Ascending aorta (tissue), 2 donors: Measurements from ENCODE around the gene ISG20. TPM values are rescaled to one million over a fixed set of nuclear protein-coding genes. Genes with fewer than 3 reads are reported as not detected.

Experiments
- DNase-seq, 2 donors: peaks; one replicate each; pipeline ENCODE4 v3.0.0-alpha.2; 2019; ENCODE audit warnings: low spot score in 2 of 2
- H3K27ac ChIP-seq, 2 donors: fragments of 200-600 bp; sonication (generic); one replicate each; pipeline ENCODE4 v1.5.1; 2016 to 2017; ENCODE audit warnings: mild to moderate bottlenecking in 1 of 2
- H3K27me3 ChIP-seq: fragments of 200-600 bp; sonication (generic); one replicate; pipeline ENCODE4 v1.5.1; 2017
- H3K36me3 ChIP-seq, 2 donors: fragments of 200-600 bp; sonication (generic); one replicate each; pipeline ENCODE4 v1.5.1; 2016
- H3K4me1 ChIP-seq, 2 donors: fragments of 200-600 bp; sonication (generic); one replicate each; pipeline ENCODE4 v1.5.1; 2016 to 2017; ENCODE audit warnings: mild to moderate bottlenecking in 1 of 2
- H3K4me3 ChIP-seq, 2 donors: fragments of 200-600 bp; sonication (generic); one replicate each; pipeline ENCODE4 v1.5.1; 2016 to 2017; ENCODE audit warnings: mild to moderate bottlenecking in 1 of 2
- H3K9me3 ChIP-seq, 2 donors: fragments of 200-600 bp; sonication (generic); one replicate each; pipeline ENCODE4 v1.5.1; 2016
- CTCF ChIP-seq, 3 experiments: fragments of 200-600 bp in 2 of 3; fragments of 450-650 bp in 1 of 3; sonication (generic) in 2 of 3; IDR thresholded peaks; one replicate each; pipeline ENCODE4 v1.5.1; 2016 to 2019; ENCODE audit warnings: antibody characterized with exemption in 3 of 3, mild to moderate bottlenecking in 1 of 3, moderate library complexity in 1 of 3
- intact Hi-C: fragments of 100-400 bp; cut with DNase I; formaldehyde crosslinking; loops from one replicate; pipeline ENCODE4 v1.15.1; 2023
- total RNA-seq: library from RNA; depleted of rRNA; stranded (reverse); fragments of >200 nt; gene quantifications from one replicate; pipeline ENCODE4 v1.1.0, GENCODE V29; 2016

Gene ISG20
- total RNA-seq, 1 donor from 2014 or later: 5.3 TPM

GRCh38 chr15:88663141-88663621 is 24.4 kb downstream of the ISG20 start:
- no peaks in the 10 kb centered on the region for H3K36me3 ChIP-seq
- peak overlapping the region in 1 of 2 donors; percentile 23 for H3K27ac ChIP-seq
- H3K9me3 ChIP-seq: no peaks in the 10 kb centered on the region
- TF ChIP-seq CTCF (IDR thresholded peaks at IDR 0.05): no peak
- peaks cover 4 to 28% of the 10 kb centered on the region in 2 donors for H3K4me1 ChIP-seq
- intact Hi-C loops: no loop called here
- H3K27me3 ChIP-seq: no peaks in the 10 kb centered on the region
- H3K4me3 ChIP-seq: no peak overlapping the region
- no peak for DNase-seq

- intact Hi-C loops: no loop called here
- Histone ChIP-seq H3K27me3 (no peaks in the 10 kb centered on the region), H3K4me1 (peaks cover 2 to 21% of the 10 kb centered on the region in 2 donors), H3K9me3 (no peaks in the 10 kb centered on the region), H3K27ac (no peak overlapping the region), H3K4me3 (no peak overlapping the region), H3K36me3 (no peaks in the 10 kb centered on the region)
- TF ChIP-seq CTCF (IDR thresholded peaks at IDR 0.05): no peak
- no peak for DNase-seq
Measured at GRCh38 chr15:88664151-88664778, 25.4 kb downstream of the ISG20 start.

GRCh38 chr15:88674661-88675060 is 35.8 kb downstream of the ISG20 start:
- DNase-seq: no peak

GRCh38 chr15:88678755-88679154 is 39.9 kb downstream of the ISG20 start:
- no peak for TF ChIP-seq CTCF (IDR thresholded peaks at IDR 0.05)
- H3K4me3 ChIP-seq: no peak overlapping the region
- H3K27ac ChIP-seq: no peak overlapping the region
- H3K27me3 ChIP-seq: no peaks in the 10 kb centered on the region
- H3K9me3 ChIP-seq: no peaks in the 10 kb centered on the region
- no peaks in the 10 kb centered on the region for H3K4me1 ChIP-seq
- no peaks in the 10 kb centered on the region for H3K36me3 ChIP-seq
- intact Hi-C loops: no loop called here
- DNase-seq: no peak

More at GRCh38 chr15:88674661-88675060, 35.8 kb downstream of the ISG20 start:
- H3K36me3 ChIP-seq: no peaks in the 10 kb centered on the region
- intact Hi-C loops: no loop called here
- H3K27ac ChIP-seq: no peak overlapping the region
- no peaks in the 10 kb centered on the region for H3K4me1 ChIP-seq
- H3K27me3 ChIP-seq: no peaks in the 10 kb centered on the region
- TF ChIP-seq CTCF (IDR thresholded peaks at IDR 0.05): no peak
- H3K4me3 ChIP-seq: no peak overlapping the region
- H3K9me3 ChIP-seq: no peaks in the 10 kb centered on the region

- Histone ChIP-seq H3K36me3 (no peaks in the 10 kb centered on the region), H3K4me1 (no peaks in the 10 kb centered on the region), H3K27ac (no peak overlapping the region), H3K4me3 (no peak overlapping the region), H3K9me3 (no peaks in the 10 kb centered on the region), H3K27me3 (no peaks in the 10 kb centered on the region)
- intact Hi-C loops: no loop called here
- no peak for TF ChIP-seq CTCF (IDR thresholded peaks at IDR 0.05)
- no peak for DNase-seq
Measured at GRCh38 chr15:88680241-88681001, 41.6 kb downstream of the ISG20 start.
